HG03521 (cell line): ENCODE results near the gene ZNRF3.

Experiments
- ATAC-seq: cut with Tn5 transposase; IDR thresholded peaks from one replicate; pipeline ENCODE4 v1.9.1; 2021; ENCODE audit warnings: mild to moderate bottlenecking, moderate library complexity; ENCODE audit not compliant: unreplicated experiment

Gene ZNRF3

DNA sequence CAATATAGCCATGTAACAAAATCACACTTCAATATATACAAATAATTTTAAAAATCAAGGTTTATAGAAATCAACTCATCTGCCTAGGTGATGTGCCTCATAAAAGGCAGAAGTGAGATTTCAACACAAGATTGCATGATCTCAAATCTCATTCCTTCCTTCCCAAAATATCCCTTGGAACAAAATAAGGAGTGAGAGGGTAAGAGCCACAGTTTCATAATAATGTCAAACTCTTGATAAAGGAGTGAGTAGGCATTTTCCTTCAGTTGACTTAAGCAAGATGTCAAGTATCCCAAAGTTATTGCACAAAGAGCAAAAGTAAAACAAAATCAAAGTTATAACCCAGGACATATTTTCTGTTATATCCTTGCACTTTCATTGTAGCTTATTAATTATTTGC is 97.0 kb downstream of the ZNRF3 start:
- no peak for ATAC-seq

DNA sequence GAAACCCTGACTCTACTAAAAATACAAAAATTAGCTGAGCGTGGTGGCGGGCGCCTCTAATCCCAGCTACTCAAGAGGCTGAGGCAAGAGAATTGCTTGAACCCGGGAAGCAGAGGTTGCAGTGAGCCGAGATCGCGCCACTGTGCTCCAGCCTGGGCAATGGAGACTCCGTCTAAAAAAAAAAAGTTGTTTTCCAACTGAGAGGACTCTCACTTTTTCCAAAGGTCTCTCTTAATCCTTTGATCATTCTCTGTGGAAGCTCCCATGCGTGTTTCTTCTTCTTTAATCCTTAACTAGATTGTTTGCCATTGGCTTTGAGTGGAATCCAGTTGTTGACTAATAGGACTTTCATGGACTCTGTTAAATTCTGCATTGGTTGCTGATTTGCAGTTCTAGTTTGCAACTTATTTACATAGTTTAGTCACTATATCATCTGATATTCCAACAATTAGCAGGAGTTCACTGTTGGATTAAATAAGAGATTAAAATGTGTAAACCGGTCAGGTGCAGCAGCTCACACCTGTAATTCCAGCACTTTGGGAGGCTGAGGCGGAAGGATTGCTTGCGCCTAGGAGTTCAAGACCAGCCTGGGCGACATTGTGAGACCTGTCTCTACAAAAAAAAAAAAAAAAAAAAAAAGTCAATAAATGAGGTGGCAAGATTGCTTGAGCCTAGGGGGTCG is 98.6 kb downstream of the ZNRF3 start:
- ATAC-seq = no peak

DNA sequence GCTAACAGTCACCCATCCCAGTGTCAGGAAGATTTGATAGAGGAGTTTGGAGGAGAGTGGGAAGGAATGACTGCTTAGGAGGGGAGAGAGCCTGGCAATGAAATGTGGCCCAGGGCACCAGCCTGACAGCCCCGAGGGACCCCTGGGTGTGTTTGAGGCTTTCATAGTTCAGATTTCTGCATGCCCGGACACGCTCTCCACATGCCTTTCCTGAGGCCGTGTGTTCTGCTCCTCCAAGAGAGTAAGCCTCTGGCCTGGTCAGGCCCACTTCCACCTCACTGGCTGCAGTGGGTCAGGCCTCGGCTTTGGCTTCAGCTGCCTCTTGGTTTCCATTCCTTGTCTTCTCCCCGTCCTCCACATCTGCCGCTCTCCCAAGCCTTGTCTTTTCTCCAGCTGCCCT is 99.8 kb downstream of the ZNRF3 start:
- no peak for ATAC-seq

DNA sequence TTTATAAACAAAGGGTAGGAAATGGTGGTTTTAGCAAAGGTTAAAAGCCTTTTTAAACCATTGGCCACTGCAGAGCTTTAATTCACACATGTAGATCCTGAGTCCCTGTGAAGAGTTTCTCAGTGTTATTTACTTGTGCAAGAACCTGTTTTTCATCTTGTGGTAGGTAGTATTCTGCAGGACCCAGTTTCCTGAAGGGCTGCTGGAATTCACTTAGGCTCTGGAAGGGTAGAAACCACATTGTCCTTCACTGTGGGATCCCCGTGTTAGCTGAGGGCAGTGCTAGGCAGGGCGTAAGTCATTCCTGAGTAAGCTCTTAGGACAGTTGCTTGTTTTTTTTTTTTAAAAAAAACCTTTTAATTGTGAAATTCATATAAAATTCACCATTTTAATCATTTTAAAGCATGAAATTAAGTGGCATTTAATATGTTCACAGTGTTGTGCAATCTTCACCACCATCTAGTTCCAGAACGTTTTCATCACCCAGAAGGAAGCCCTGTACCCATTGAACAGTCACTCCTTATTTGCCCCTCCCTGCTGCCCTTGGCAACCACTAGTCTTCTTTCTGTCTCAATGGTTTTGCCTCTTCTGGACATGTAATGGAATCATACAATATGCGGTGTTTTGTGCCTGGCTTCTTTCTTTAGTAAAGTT is 100.5 kb downstream of the ZNRF3 start:
- no peak for ATAC-seq

DNA sequence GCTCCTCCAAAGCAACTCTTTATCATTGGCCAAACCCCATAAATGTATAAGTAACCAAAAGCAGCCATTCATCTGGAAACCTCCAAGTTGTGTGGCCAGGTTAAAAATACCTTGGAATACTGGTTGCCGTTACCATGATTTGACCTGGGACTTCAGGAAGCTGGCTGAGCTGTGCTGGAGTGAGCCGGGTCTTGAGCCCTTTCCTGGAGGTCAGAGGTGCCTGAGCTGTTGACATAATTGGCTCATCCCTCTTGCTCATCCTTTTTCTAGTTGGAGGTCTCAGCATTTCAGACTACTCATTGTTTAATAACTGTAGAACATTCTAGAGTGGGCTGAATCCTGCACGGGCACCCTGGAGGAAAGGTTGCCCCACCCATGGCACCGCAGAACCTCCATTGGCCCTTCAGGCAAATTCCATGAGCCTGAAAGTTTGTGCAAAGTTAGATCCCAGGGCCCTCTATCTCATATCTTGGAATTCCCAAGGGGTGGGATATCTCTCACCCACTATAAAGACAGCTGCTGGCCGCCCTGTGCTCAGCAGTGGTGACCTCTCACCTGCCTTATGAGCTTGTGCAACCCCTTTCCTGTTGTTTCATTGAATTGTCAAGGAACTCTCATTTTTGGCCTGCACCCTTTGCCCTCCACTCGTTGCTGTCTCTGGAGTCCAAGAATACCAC is 101.2 kb downstream of the ZNRF3 start:
- no peak for ATAC-seq

DNA sequence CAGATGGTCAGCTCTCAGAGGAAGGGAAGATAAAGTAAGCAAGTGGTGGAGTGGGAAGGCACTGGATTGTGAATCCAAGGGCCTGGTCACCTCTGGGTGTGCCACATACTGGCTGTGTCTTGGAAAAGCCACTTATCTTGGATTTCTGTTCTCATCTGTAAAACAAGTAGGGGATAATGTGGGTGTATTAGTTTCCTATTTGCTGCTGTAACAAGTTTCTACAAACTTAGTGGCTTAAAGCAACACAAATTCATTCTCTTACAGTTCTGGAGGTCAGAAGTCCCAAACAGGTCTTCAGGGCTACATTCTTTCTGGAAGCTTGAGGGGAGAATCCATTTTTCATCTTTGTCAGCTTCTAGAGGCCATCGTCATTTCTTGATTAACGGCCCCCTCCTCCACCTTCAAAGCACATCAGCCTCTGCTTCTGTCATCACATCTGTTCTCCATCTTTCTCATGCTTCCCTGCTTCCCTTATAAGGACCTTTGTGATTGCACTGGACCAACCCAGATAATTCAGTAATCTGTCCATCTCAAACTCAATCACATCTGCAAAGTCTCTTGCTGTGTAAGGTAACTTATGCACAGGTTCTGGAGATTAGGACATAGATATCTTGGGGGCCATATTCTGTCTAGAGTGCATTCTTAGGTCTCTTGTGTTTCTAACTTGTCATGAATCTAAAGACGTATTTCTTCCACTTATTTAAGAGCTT is 102.4 kb downstream of the ZNRF3 start:
- no peak for ATAC-seq

DNA sequence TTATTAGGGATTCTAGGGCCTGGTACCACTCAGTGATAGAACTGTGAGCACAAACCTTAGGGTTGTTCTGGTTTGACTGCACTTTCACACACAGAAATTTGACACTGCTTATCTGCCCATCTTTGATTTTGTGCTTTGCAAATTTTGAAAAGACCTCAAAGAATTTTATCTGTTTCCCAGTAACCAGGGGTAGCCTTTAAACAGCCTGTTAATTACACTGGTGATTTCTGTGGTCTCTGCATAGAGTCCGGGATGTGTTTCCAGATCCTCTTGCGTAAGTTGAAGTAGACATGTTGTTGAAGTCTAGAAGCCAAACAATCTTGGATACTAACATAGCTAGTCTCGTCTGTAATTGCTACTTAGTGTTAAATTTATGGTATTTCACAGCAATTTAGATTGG is 103.0 kb downstream of the ZNRF3 start:
- no peak for ATAC-seq

DNA sequence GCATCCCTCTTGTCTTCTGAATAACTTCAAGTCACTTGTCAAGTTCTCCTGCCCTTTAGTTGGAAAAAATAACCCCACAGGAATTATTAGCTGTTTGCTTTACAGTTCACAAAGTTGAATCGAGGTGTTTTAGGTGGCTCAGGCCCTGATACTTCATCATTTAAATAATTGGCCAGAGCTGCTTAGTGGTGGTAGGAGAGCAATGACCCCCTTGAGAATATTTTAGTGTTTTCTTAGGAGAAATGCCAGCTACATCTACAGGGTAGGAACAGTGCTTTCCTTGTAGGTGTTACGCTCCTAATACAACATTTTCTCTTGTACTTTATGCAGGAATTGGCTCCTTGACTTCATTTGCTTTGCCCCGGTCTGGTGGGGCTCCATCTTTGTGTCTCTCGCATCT is 105.1 kb downstream of the ZNRF3 start:
- ATAC-seq = no peak

DNA sequence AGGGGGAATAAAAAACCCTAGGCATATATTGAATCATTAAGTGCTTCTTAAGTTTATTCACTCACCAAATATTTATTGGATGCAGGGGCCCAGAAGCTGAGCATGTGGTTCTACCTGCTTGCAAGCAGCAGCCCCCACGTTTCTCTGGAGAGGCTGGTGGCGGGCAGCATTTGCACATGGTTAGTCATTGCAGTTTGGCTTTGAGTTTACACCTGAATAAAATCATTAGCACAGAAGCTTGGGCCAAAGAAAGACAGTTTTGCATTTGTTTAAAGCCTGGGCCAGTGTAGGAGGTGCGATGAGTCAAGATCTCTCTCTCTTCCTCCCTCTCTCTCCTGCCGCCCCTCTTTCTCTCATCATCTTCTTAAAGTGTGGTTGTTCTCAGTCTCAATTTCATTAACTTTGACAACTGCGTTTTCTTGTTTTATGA is 105.7 kb downstream of the ZNRF3 start:
- ATAC-seq = no peak

DNA sequence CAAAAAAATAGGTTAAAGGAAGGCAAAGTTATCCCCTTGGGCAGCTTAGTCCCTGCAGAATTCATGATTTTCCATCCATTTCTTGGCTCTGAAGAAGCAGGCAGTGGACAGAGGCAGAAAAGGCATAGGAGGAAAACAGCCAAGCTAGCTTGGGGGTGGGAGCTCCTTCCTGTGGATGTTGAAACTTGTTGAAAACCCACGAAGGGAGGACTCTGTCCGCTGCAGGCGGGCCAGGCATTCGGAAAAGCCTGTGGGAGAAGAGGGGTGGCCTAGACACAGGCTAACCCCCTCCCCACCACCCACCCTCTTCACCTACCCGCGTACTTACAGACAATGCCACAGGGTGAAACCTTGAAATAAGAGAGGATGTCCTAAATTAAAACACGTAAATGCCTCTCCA is 106.1 kb downstream of the ZNRF3 start:
- no peak for ATAC-seq

DNA sequence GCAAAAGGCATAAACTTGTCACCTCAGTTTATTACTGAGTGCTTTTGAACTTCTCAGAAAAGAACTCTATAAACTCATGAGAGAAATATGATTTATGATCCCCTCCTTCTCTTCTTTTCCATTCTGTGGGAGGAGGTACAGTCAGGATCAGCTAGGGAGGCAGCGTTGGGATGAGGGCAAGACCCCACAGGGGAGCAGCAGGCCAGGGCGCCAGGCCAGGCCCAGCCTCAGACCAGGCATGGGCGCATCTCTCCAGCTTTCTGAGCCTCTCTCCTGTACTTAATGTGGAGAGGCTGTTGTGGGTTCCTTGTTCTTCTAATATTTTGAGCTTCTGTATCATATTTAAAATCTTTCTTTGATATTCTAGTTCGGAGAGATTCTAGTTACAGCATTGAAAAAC is 106.5 kb downstream of the ZNRF3 start:
- ATAC-seq = no peak

DNA sequence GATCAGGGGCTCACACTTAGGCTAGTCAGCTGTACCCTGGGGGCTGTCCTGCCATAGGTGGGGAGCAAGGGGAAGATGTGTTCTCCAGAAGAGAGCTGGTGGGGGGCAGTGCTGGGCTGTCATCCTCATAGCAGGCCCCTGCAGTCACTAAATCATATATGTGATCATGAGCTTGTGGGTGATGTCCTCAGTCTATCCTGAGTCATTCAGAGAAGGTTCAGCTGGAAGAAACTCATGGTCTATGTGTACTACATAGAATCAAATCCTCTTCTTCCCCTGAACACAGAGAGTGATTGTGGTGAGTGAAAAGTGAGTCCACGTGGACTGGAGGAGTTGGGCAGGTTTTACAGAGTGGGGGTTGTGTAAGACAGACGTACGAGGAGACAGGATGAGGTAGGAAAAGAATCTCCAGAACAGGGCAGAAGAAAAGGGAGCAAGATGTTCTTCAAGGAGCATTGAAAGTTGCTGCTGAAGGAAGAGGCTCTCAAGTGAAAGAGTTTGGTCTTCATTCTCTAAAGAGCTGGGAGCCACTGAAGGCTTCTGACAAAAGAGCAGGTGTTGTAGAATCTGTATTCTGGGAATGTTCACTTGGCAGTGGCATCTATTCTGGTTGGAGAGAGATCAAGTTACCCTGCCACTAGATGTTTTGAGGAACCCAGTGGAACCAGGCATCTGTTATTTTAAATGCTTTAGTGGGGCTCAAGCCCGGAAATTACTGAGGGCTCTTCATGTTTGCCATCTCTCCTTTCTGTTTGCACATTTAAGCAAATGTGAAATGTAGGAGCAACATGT is 109.4 kb downstream of the ZNRF3 start:
- ATAC-seq = no peak

DNA sequence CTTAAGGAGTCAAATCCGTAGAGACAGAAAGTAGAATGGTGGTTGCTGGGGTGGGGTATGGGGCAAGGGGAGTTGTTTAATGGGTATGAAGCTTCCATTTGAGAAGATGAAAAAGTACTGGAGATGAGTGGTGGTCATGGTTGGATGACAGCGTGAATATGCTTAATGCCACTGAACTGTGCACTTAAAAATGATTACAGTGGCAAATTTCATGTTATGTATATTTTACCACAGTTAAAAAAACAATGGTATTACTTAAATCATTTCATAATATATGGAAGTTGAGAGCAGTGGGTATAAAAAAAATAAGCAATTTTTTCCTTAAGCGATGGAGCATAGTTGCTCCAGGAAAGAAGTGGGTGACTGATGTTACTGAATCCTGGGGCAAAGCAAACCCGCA is 111.2 kb downstream of the ZNRF3 start:
- no peak for ATAC-seq

DNA sequence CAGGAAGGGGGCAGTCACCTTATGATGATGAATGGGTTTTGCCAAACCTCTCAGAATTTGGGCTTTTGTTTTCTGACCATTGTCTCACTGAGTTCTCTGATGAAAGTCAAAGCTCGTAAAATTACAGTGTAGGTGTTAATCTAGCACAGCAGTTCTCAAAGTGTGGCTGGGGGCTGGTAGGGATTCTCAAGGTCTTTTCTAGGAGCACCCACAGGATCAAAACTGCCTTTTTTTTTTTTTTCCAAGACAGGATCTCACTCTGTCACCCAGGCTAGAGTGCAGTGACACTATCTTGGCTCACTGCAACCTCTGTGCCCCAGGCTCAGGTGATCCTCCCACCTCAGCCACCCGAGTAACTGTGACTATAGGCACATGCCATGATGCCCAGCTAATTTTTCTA is 112.2 kb downstream of the ZNRF3 start:
- ATAC-seq = no peak

DNA sequence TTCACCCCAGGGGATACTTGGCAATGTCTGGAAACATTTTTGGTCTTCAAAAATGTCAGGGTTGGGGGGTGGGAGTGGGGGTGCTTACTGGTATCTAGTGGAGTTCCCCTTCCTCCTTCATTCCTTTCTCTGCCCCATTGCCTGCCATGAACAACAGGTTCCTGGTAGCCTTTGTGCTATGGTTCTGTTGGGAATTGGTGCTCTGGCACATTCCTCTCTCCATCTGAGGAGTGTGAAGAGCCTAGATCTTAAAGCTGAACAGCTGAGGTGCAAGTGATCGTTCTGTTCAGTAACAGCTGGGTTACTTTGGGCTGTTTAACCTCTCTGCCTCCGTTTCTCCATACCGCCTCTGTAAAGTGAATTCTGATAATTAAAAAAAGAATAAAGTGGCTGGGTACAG is 114.0 kb downstream of the ZNRF3 start:
- ATAC-seq = no peak

DNA sequence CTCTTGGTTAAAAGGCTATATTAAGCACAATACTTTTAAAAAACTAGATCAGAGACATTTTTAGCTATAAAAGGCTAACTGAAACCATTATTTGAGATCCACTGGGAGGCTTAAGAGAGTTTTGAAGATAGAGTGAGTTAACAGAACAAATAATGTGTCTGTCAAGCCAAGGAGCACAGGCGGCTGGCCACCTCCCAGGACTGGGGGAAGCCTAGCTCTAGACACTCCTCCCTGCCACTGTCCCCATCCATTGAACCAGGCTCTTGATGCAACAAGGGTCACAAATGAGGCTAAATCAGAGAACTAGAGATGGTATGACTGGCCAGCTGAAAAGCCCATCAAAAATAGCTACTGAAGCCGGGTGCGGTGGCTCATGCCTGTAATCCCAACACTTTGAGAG is 115.3 kb downstream of the ZNRF3 start:
- no peak for ATAC-seq

DNA sequence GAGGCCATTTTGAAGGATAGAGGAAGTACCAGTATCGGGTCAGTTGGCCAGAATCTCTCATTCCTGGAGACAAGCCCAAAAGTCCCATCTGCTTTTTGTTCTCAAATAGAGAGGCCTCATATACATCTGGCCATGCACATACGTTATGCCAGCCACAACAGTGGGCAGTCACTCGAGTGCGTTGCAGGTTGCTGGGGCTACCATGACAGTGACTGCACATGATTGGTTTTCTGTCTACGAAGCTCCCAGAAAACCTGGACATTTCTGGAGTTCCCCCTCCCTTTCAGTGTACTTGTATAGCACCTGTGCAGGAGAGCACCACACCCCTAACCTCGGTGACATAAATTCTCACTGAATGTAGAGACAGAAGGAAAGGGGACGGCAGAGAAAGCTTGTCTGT is 116.1 kb downstream of the ZNRF3 start:
- ATAC-seq = no peak

DNA sequence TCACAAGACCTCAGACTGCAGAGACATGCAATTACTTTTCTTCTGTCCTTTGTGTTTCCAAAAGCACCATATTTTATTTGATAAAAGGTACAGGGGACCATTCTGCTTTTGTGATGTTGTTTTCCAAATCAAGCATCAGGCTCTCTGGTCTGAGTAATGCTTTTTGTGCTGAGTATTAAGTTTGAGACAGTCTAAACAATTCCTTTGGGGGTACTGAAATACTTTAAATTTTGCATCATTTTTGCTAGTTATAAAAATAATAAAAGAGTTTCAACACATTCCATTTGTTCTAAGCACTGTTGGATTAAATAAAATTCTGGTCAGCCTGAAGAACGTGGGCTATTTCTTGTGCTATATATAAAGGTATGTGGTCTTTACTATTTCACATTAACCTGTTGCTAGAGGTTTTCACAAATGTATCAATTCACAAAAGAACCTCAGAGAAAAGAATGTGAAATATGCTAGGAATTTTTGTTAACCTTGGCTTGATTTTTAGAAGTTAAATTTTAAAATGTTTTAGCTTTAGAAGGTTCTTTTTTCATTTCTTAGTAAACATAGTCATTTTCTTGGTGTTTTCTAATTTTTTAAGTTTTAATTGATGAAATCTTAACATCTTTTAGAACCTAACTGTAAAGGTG is 116.7 kb downstream of the ZNRF3 start:
- ATAC-seq = no peak

DNA sequence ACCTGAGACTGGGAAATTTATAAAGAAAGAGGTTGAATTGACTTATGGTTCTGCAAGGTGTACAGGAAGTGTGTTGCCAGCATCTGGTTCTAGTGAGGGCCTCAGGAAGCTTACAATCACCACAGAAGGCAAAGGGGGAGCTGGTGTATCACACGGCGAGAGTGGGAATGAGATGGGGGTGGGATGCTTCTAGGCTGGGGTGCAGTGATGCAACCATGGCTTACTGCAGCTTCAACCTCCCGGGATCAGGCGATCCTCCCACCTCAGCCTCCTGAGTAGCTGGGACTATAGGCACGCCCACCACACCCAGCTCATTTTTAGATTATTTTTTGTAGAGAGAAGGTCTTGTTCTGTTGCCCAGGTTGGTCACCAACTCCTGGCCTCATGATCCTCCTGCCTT is 117.3 kb downstream of the ZNRF3 start:
- ATAC-seq = no peak

DNA sequence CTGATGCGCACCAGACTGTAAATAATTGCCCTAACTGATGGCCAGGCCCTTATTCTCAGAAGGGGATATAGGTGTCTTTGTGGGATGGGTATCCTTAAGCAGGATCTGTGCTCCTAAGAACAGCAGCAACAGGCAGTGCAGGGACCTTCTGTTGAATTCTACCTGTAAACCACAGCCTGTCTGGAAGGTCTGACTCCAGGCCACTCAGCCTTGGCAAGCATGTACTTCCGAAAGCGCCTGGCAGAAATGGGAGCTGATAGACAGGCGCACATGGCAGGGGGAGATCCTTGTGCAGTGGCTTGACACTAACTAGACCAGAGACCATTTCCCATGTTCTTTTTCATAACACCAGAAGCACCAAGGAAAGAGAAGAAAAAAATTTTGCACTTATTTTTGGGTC is 119.2 kb downstream of the ZNRF3 start:
- no peak for ATAC-seq
